SK-N-SH (cell line): ENCODE data around the gene TMEM80. TPM values are rescaled to one million over a fixed set of nuclear protein-coding genes. Genes with fewer than 3 reads are reported as not detected.

ENCODE experiments used
- CTCF ChIA-PET: fragments of 300-600, 350-600 bp; formaldehyde crosslinking; extraction: SDS; loops from one replicate; lab custom pipeline; 2021; lab: Yijun Ruan, JAX
- POLR2A ChIA-PET: fragments of 350-600 bp; sonication (Branson Sonifier 250); formaldehyde crosslinking; extraction: SDS; loops from one replicate; lab custom pipeline; 2020; ENCODE audit warnings: antibody characterized with exemption, inconsistent platforms; lab: Yijun Ruan, JAX
- DNase-seq: peaks from one replicate; pipeline ENCODE4 v3.0.0; 2012
- H2AFZ ChIP-seq: fragments of 200-600 bp; sonication (generic); 2 replicates; pipeline ENCODE4 v1.8.1; 2016; ENCODE audit warnings: antibody characterized with exemption, mild to moderate bottlenecking, low read depth
- H3F3A ChIP-seq: fragments of 200-600 bp; sonication (generic); replicated peaks from 2 replicates; pipeline ENCODE3; 2016; ENCODE audit warnings: antibody characterized with exemption, mild to moderate bottlenecking; ENCODE audit not compliant: insufficient read depth
- H3K27ac ChIP-seq, 2 experiments: fragments of 200-500 bp in 1 of 2; fragments of 200-600 bp in 1 of 2; sonication (Bioruptor generic) in 1 of 2; sonication (generic), shearing (Covaris generic) in 1 of 2; 2 replicates each; pipeline versions ENCODE4 v1.5.1 to v1.6.1; 2014 to 2016; ENCODE audit warnings: low read depth in 2 of 2, inconsistent platforms in 1 of 2, low read length in 1 of 2, mild to moderate bottlenecking in 1 of 2, mixed read lengths in 1 of 2
- H3K27me3 ChIP-seq: fragments of 200-600 bp; sonication (generic), shearing (Covaris generic); 2 replicates; pipeline ENCODE4 v1.6.1; 2016; ENCODE audit warnings: mixed run types; ENCODE audit not compliant: insufficient read depth
- H3K36me3 ChIP-seq, 2 experiments: fragments of 200-500 bp in 1 of 2; fragments of 200-600 bp in 1 of 2; sonication (Bioruptor generic) in 1 of 2; sonication (generic) in 1 of 2; replicated peaks in 1 of 2; 2 replicates each; pipeline versions ENCODE3 to v1.5.1; 2014 to 2016; ENCODE audit warnings: low read length in 1 of 2, mild to moderate bottlenecking in 1 of 2; ENCODE audit not compliant: insufficient read depth in 2 of 2, control insufficient read depth in 1 of 2
- H3K4me1 ChIP-seq, 2 experiments: fragments of 200-500 bp in 1 of 2; fragments of 200-600 bp in 1 of 2; sonication (Bioruptor generic) in 1 of 2; sonication (generic), shearing (Covaris generic) in 1 of 2; 2 replicates each; pipeline versions ENCODE4 v1.5.1 to v1.6.1; 2014 to 2016; ENCODE audit warnings: low read depth in 1 of 2, low read length in 1 of 2, mixed run types in 1 of 2; ENCODE audit not compliant: insufficient read depth in 2 of 2, control insufficient read depth in 1 of 2
- H3K4me2 ChIP-seq: fragments of 200-600 bp; sonication (generic), shearing (Covaris generic); 2 replicates; pipeline ENCODE4 v1.6.1; 2017; ENCODE audit warnings: mixed run types
- H3K4me3 ChIP-seq, 2 experiments: fragments of 200-500 bp in 1 of 2; fragments of 200-600 bp in 1 of 2; sonication (Bioruptor generic) in 1 of 2; sonication (generic), shearing (Covaris generic) in 1 of 2; 2 replicates each; pipeline versions ENCODE4 v1.5.1 to v1.8.1; 2014 to 2016; ENCODE audit warnings: low read depth in 2 of 2, inconsistent platforms in 1 of 2, low read length in 1 of 2, mild to moderate bottlenecking in 1 of 2, mixed read lengths in 1 of 2, moderate library complexity in 1 of 2
- H3K79me2 ChIP-seq: fragments of 200-600 bp; sonication (generic); 2 replicates; pipeline ENCODE4 v1.8.1; 2017; ENCODE audit warnings: mild to moderate bottlenecking; ENCODE audit not compliant: insufficient read depth
- H3K9ac ChIP-seq: fragments of 200-600 bp; sonication (generic); 2 replicates; pipeline ENCODE4 v1.6.1; 2017; ENCODE audit warnings: mixed run types
- H3K9me2 ChIP-seq: fragments of 200-600 bp; sonication (generic); 2 replicates; pipeline ENCODE4 v1.6.1; 2017; ENCODE audit warnings: mixed run types
- H3K9me3 ChIP-seq: fragments of 200-600 bp; sonication (generic); 2 replicates; pipeline ENCODE4 v1.6.1; 2017; ENCODE audit warnings: mixed run types, mild to moderate bottlenecking, moderate library complexity
- H4K20me1 ChIP-seq: fragments of 200-600 bp; sonication (generic); 2 replicates; pipeline ENCODE4 v1.6.1; 2017; ENCODE audit warnings: mild to moderate bottlenecking, mixed run types; ENCODE audit not compliant: insufficient read depth
- CHD2 ChIP-seq: fragments of 150-350 bp; IDR thresholded peaks from 2 replicates; pipeline ENCODE4 v1.6.1; 2018; ENCODE audit warnings: low read length; ENCODE audit not compliant: partially characterized antibody
- ELF1 ChIP-seq: IDR thresholded peaks from 2 replicates; pipeline ENCODE4 v1.4.0; 2012
- FOSL2 ChIP-seq: IDR thresholded peaks from 2 replicates; pipeline ENCODE4 v1.4.0; 2012; ENCODE audit warnings: low read depth, mild to moderate bottlenecking, moderate library complexity, borderline replicate concordance
- GATA2 ChIP-seq: sonication (generic); formaldehyde crosslinking; IDR thresholded peaks from 2 replicates; pipeline ENCODE4 v1.5.0; 2020; ENCODE audit warnings: mild to moderate bottlenecking, missing genetic modification reagents
- JUND ChIP-seq: IDR thresholded peaks from 2 replicates; pipeline ENCODE4 v1.4.0; 2012
- MAX ChIP-seq: IDR thresholded peaks from 2 replicates; pipeline ENCODE4 v1.4.0; 2012; ENCODE audit warnings: low read depth
- MXI1 ChIP-seq: IDR thresholded peaks from 2 replicates; pipeline ENCODE4 v1.6.1; 2012; ENCODE audit warnings: mild to moderate bottlenecking, low read depth, low read length, improper control_type of control experiment
- NFIC ChIP-seq: IDR thresholded peaks from 2 replicates; pipeline ENCODE4 v1.4.0; 2012; ENCODE audit warnings: borderline replicate concordance
- NRF1 ChIP-seq: IDR thresholded peaks from 2 replicates; pipeline ENCODE4 v1.6.1; 2012; ENCODE audit warnings: low read depth, mild to moderate bottlenecking, low read length
- RAD21 ChIP-seq: IDR thresholded peaks from 2 replicates; pipeline ENCODE4 v1.6.1; 2012; ENCODE audit warnings: mild to moderate bottlenecking, low read length
- RCOR1 ChIP-seq: fragments of 150-350 bp; IDR thresholded peaks from 2 replicates; pipeline ENCODE4 v1.6.1; 2017; ENCODE audit warnings: antibody characterized with exemption, low read length
- RXRA ChIP-seq: IDR thresholded peaks from 2 replicates; pipeline ENCODE4 v1.4.0; 2012; ENCODE audit warnings: low read depth, mild to moderate bottlenecking, borderline replicate concordance
- SIN3A ChIP-seq: IDR thresholded peaks from 2 replicates; pipeline ENCODE4 v1.6.1; 2012; ENCODE audit warnings: low read depth, mild to moderate bottlenecking, low read length, moderate library complexity, borderline replicate concordance
- TAF1 ChIP-seq: IDR thresholded peaks from 2 replicates; pipeline ENCODE4 v1.6.1; 2012; ENCODE audit warnings: low read depth, mild to moderate bottlenecking, low read length, moderate library complexity, borderline replicate concordance
- ZBTB33 ChIP-seq: IDR thresholded peaks from 2 replicates; pipeline ENCODE4 v1.4.0; 2012; ENCODE audit warnings: low read depth, borderline replicate concordance
- WGBS: methylation state at CpG from one replicate; pipeline ENCODE4 v1.1.6; 2017; ENCODE audit warnings: low lambda C conversion rate; 5-methylcytosine and 5-hydroxymethylcytosine counted together
- polyA plus RNA-seq, 3 experiments: library from polyadenylated mRNA; depleted of rRNA; stranded (reverse); fragments of >200 nt; gene quantifications; 2 replicates each; pipeline ENCODE4 v1.2.3, GENCODE V29; 2012
- TF ChIP-seq, protein P1 (sequence below): fragments of 150-350 bp; IDR thresholded peaks from 2 replicates; pipeline ENCODE4 v1.6.1; 2016; ENCODE audit warnings: mild to moderate bottlenecking, low read depth, low read length
- TF ChIP-seq, protein P2 (sequence below): IDR thresholded peaks from 2 replicates; pipeline ENCODE4 v1.6.1; 2012; ENCODE audit warnings: mild to moderate bottlenecking, low read depth, low read length, moderate library complexity

The TMEM80 gene
- polyA plus RNA-seq, 1 of the 3 experiments (the other 2 are of a cell fraction) = 40.4 TPM

DNA sequence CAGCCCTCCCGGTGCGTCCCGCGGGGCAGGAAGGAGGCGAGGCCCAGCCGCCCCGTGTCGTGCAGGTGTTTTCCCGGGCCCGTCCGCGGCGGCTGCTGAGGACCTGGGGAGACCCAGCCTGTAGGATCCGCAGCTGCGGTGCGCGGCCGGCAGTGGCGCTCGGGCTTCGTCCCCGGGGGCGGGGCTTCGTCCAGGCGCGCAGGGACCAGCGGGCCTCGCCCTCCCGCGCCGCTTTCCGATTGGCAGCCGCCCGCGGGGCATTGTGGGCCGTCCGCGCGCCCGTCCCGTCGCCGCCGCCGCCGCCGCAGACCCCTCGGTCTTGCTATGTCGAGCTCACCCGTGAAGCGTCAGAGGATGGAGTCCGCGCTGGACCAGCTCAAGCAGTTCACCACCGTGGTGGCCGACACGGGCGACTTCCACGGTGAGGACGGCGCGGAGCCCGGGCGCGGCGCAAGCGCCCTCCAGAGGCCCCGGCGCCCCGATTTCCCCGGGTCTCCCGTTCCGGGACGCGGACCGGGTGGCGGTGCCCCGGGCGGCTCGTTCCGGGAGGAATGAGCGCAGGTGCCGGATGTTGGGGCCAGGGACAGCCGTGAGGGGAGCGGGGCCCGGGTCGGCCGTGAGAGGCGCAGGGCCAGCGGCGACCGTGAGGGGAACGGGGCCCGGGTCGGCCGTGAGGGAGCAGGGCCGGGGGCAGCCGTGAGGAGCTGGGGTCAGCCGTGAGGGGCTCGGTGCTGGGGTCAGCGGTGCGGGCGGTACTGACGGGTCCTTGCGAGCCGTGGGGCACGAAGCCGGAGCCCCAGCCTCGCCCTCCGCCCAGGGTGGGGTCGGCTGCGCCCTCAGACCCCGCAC is 51.8 kb downstream of the TMEM80 start, which contains the start of gene TALDO1 (continued):
- TF ChIP-seq RXRA (no peak), JUND (no peak), TAF1 (no peak), RCOR1 (no peak), FOSL2 (no peak)
- TF ChIP-seq, protein P1, sequence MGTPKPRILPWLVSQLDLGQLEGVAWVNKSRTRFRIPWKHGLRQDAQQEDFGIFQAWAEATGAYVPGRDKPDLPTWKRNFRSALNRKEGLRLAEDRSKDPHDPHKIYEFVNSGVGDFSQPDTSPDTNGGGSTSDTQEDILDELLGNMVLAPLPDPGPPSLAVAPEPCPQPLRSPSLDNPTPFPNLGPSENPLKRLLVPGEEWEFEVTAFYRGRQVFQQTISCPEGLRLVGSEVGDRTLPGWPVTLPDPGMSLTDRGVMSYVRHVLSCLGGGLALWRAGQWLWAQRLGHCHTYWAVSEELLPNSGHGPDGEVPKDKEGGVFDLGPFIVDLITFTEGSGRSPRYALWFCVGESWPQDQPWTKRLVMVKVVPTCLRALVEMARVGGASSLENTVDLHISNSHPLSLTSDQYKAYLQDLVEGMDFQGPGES = no peak

DNA sequence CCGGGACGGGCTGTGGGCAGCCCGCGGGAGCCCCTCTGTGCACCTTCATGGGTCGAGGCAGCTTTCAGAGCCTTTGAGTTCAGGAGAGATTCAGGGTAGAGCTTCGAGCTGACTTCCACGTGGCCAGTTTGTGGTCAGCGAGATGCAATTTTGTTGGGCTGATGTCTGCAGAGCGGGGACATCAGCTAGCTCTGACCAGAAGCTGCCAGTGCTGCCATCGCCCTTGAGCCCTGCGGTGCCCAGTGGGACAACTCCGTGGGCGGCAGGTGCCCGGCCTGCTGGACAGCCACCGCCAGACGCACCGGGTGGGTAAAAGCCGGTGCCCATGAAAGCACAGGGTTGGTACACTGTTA is 52.4 kb downstream of the TMEM80 start:
- TF ChIP-seq MAX = peak; percentile 84
- TF ChIP-seq MXI1 = peak; percentile 70
- TF ChIP-seq TAF1 = no peak
- H4K20me1 ChIP-seq = peaks cover 5% of the 10 kb centered on the region; the same call in 1 of the 2 replicates
- H3K36me3 ChIP-seq = no peaks in the 10 kb centered on the region
- H2AFZ ChIP-seq = peak overlapping the region; percentile 79; the same call in 1 of the 2 replicates
- peak overlapping the region in 1 of 2 experiments; percentile 15; a peak in 1 of 4 replicates for H3K27ac ChIP-seq
- POLR2A ChIA-PET = interaction anchor here (0.9 to 1.2 kb wide), 2 partner anchors 13 to 29 kb away, joined by 3 to 4 read pairs; partner anchors contain the start of gene GATD1
- DNase-seq = peak; percentile 60
- H3K9ac ChIP-seq = peak overlapping the region; percentile 81
- no peaks in the 10 kb centered on the region for H3K9me3 ChIP-seq
- peak overlapping the region; percentile 94 for H3K4me2 ChIP-seq
- H3K27me3 ChIP-seq = no peaks in the 10 kb centered on the region
- H3K4me1 ChIP-seq = peaks cover 0 to 16% of the 10 kb centered on the region in 2 experiments; a peak in 3 of 4 replicates
- peak overlapping the region; percentile 86 to 90 for H3K4me3 ChIP-seq
- H3K79me2 ChIP-seq = peaks cover 54% of the 10 kb centered on the region
- no peaks in the 10 kb centered on the region for H3K9me2 ChIP-seq
- no peaks in the 10 kb centered on the region for H3F3A ChIP-seq
- CTCF ChIA-PET = interaction anchor here (1.0 to 8.0 kb wide), 6 partner anchors 10 to 85 kb away, joined by 3 to 94 read pairs (median 16); no protein-coding TSS in a partner anchor
- WGBS = 0% methylated on average over 1 of the region's 18 CpGs

- ChIA-PET CTCF (interaction anchor here (0.8 to 8.0 kb wide), 4 partner anchors 8 to 24 kb away, joined by 4 to 94 read pairs (median 30); no protein-coding TSS in a partner anchor), POLR2A (no interaction called here)
- Histone ChIP-seq H4K20me1 (peaks cover 5% of the 10 kb centered on the region), H3K36me3 (no peaks in the 10 kb centered on the region), H3K9ac (no peak overlapping the region), H3K9me2 (no peaks in the 10 kb centered on the region), H3K27ac (no peak overlapping the region), H3K4me2 (no peak overlapping the region), H3K4me3 (no peak overlapping the region), H3K9me3 (no peaks in the 10 kb centered on the region), H3K27me3 (no peaks in the 10 kb centered on the region), H3K79me2 (peaks cover 68% of the 10 kb centered on the region), H2AFZ (no peak overlapping the region), H3F3A (no peaks in the 10 kb centered on the region), H3K4me1 (peaks cover 0 to 16% of the 10 kb centered on the region in 2 experiments; a peak in 3 of 4 replicates)
- 78% methylated on average over 1 of the region's 2 CpGs for WGBS
- no peak for DNase-seq
- no peak for TF ChIP-seq RAD21
- no peak for TF ChIP-seq NFIC
- TF ChIP-seq ELF1 = no peak
- no peak for TF ChIP-seq NRF1
- no peak for TF ChIP-seq CHD2
- TF ChIP-seq JUND = no peak
- no peak for TF ChIP-seq RCOR1
- no peak for TF ChIP-seq GATA2 (CRISPR knock-in tag)
- TF ChIP-seq ZBTB33 = no peak
- TF ChIP-seq, protein P2, sequence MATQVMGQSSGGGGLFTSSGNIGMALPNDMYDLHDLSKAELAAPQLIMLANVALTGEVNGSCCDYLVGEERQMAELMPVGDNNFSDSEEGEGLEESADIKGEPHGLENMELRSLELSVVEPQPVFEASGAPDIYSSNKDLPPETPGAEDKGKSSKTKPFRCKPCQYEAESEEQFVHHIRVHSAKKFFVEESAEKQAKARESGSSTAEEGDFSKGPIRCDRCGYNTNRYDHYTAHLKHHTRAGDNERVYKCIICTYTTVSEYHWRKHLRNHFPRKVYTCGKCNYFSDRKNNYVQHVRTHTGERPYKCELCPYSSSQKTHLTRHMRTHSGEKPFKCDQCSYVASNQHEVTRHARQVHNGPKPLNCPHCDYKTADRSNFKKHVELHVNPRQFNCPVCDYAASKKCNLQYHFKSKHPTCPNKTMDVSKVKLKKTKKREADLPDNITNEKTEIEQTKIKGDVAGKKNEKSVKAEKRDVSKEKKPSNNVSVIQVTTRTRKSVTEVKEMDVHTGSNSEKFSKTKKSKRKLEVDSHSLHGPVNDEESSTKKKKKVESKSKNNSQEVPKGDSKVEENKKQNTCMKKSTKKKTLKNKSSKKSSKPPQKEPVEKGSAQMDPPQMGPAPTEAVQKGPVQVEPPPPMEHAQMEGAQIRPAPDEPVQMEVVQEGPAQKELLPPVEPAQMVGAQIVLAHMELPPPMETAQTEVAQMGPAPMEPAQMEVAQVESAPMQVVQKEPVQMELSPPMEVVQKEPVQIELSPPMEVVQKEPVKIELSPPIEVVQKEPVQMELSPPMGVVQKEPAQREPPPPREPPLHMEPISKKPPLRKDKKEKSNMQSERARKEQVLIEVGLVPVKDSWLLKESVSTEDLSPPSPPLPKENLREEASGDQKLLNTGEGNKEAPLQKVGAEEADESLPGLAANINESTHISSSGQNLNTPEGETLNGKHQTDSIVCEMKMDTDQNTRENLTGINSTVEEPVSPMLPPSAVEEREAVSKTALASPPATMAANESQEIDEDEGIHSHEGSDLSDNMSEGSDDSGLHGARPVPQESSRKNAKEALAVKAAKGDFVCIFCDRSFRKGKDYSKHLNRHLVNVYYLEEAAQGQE = no peak
- no peak for TF ChIP-seq SIN3A
These were observed 54.1 kb downstream of the TMEM80 start for GRCh38 chr11:749731-750130.
